GM12874 (cell line): ENCODE data around the gene C21orf58.

Experiments
- CTCF ChIP-seq: IDR thresholded peaks from 2 replicates; pipeline ENCODE4 v1.5.1; 2011; ENCODE audit warnings: low read depth, mild to moderate bottlenecking, control low read depth, low read length, moderate library complexity; ENCODE audit not compliant: insufficient read depth

Gene C21orf58

DNA sequence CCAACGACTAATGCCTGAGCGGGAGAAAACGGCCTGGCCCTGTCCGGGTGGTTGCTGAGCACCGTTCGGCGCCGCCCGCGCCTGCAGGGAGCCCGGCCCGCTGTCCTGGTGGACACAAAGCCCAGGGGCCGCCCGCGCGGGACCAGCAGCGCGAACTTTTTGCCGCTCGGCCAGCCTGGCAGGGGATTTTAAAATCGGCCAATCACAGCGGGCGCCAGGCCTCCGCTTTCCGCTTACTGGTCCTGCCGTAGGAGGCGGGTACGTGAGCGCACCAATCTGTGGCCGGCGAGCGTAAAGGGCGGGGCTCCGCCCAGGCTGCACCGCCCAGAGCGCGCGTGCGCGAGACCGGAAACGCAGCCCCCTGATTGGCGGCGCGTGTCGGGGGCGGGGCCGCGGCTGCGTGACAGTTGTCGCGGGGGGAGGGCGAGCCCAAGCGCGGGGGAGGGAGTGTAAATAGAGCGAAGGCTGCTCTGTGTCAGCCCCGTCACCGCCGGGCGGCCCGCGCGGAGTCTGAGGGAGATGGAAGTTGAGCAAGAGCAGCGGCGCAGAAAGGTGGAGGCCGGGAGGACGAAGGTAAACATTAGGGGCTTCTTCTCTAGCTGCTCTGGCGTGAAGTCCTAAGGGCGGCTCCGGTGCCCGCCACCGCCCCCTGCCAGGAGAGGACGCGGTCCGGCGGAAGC is at the start of gene C21orf58, which contains the start of gene PCNT:
TSS of gene C21orf58 (minus strand) at position 161 of the 680 bp plus-strand sequence. CDS start 1,132 bp downstream, outside the sequence.
TSS of gene PCNT (plus strand) at position 447 of the 680 bp plus-strand sequence. CDS start at position 520, 73 bp downstream.
- TF ChIP-seq CTCF = no peak

DNA sequence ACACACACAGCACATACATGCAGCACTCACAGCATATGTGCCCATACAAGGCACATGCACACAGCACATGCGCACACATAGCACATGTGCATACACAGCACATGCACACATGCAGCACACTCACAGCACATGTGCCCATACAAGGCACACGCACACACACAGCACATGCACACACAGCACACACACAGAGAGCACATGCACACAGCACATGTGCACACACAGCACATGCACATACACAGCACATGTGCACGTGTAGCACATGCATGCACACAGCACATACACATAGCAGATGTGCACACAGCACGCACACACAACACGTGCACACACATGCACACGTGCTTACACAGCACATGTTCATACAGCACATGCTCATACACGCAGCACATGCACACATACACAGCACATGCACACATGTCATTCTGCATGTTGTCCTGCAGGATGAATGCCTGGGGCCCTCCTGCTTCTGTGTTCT is 48.4 kb upstream of the C21orf58 start:
- TF ChIP-seq CTCF = no peak

GRCh38 chr21:46371204-46372013 is 47.7 kb upstream of the C21orf58 start:
- no peak for TF ChIP-seq CTCF

DNA sequence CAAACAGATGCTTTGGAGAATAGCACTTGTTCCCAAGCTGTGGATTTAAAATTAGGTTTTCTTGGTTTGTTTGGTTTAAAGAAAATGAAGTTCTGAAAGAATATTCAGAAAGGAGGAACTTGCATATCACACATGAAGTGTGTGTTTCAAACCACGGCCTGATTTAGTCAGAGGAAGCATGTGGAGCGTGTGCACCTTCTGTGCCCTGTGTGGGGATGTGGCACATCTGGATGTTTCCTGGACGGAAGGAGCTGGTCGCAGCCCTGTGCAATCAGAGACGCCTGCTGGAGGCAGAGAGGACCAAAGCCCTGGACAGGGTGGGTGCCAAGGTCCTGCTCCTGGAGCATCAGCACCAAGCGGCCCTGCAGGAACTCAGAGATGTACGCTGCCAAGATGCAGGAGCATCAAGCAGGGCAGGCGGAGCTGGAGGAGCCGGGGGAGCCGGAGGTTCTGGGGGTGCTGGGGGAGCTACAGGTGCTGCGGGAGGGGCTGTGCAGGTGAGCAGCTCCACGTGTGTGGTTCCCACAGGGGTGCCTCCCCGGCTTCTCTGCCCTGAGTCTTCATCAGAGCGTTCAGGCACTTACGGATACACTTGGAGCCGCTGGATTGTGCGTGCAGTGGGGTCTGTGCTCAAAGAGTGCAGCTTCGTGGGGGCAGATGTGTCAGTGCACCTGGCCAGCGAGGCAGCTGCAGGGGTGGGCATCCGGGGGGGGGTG is 46.0 kb upstream of the C21orf58 start:
- TF ChIP-seq CTCF = no peak

GRCh38 chr21:46368533-46369285 is 45.0 kb upstream of the C21orf58 start:
- TF ChIP-seq CTCF = no peak

- TF ChIP-seq CTCF = no peak
Measured at GRCh38 chr21:46366966-46367365, 43.3 kb upstream of the C21orf58 start.
